Tongue (tissue), 2 donors: ENCODE data around the gene FXYD6. TPM values are rescaled to one million over a fixed set of nuclear protein-coding genes. Genes with fewer than 3 reads are reported as not detected.

Experiments
- DNase-seq: peaks from one replicate; pipeline ENCODE4 v3.0.0-alpha.2; 2015
- total RNA-seq: library from RNA; depleted of rRNA; stranded (reverse); fragments of >200 nt; gene quantifications from one replicate; pipeline ENCODE4 v1.2.3, GENCODE V29; 2014

FXYD6 gene
- total RNA-seq, 1 donor from 2014 or later: 78.6 TPM

- DNase-seq: no peak
These were observed 83.5 kb downstream of the FXYD6 start for GRCh38 chr11:117792992-117793391.

GRCh38 chr11:117792241-117792640 is 84.2 kb downstream of the FXYD6 start:
- DNase-seq: no peak

GRCh38 chr11:117790279-117790678 is 86.2 kb downstream of the FXYD6 start:
- peak; percentile 75 for DNase-seq

- no peak for DNase-seq
These were observed 87.2 kb downstream of the FXYD6 start for GRCh38 chr11:117789241-117789640.

Other genes starting within 250 kb of the FXYD6 start
- gene DSCAML1, start 79.4 kb downstream of the FXYD6 start, total RNA-seq: 0.31 TPM
- 3.6 TPM for gene FXYD2, start 51.9 kb downstream of the FXYD6 start, total RNA-seq
- gene TMPRSS13, start 52.7 kb upstream of the FXYD6 start, total RNA-seq: 2.2 TPM
- 5.9 TPM for gene IL10RA, start 109.7 kb upstream of the FXYD6 start, total RNA-seq
- gene TMPRSS4, start 200.4 kb upstream of the FXYD6 start, total RNA-seq: 7.0 TPM
- not detected for gene SMIM35, start 210.3 kb upstream of the FXYD6 start, total RNA-seq